Parathyroid adenoma (tissue), 2 donors: ENCODE measurements around the gene PEX3.

Experiments used
- H2AFZ ChIP-seq: fragments of 300-600 bp; sonication (generic); one replicate; pipeline ENCODE4 v1.7.0; 2017; ENCODE audit warnings: antibody characterized with exemption, mild to moderate bottlenecking
- H3K27ac ChIP-seq: fragments of 300-600 bp; sonication (generic); one replicate; pipeline ENCODE4 v1.7.0; 2017
- H3K27me3 ChIP-seq: fragments of 300-600 bp; sonication (generic); one replicate; pipeline ENCODE4 v1.7.0; 2017; ENCODE audit warnings: low read length; ENCODE audit not compliant: control insufficient read depth, insufficient read depth
- H3K36me3 ChIP-seq: fragments of 300-600 bp; sonication (generic); one replicate; pipeline ENCODE4 v1.7.0; 2017; ENCODE audit warnings: low read length; ENCODE audit not compliant: control insufficient read depth, insufficient read depth
- H3K4me1 ChIP-seq: fragments of 300-600 bp; sonication (generic); one replicate; pipeline ENCODE4 v1.7.0; 2017; ENCODE audit warnings: control low read depth
- H3K4me2 ChIP-seq: fragments of 300-600 bp; sonication (generic); one replicate; pipeline ENCODE4 v1.7.0; 2017; ENCODE audit warnings: low read length
- H3K4me3 ChIP-seq: fragments of 300-600 bp; sonication (generic); one replicate; pipeline ENCODE4 v1.7.0; 2017; ENCODE audit warnings: low read depth, low read length
- H3K79me2 ChIP-seq: fragments of 300-600 bp; sonication (generic); one replicate; pipeline ENCODE4 v1.7.0; 2017; ENCODE audit warnings: control low read depth
- H3K9ac ChIP-seq: fragments of 300-600 bp; sonication (generic); one replicate; pipeline ENCODE4 v1.7.0; 2017; ENCODE audit warnings: mild to moderate bottlenecking
- H3K9me3 ChIP-seq: fragments of 300-600 bp; sonication (generic); one replicate; pipeline ENCODE4 v1.7.0; 2017; ENCODE audit warnings: low read length; ENCODE audit not compliant: control insufficient read depth
- TF ChIP-seq, protein P1 (sequence below): fragments of 300-600 bp; sonication (generic); IDR thresholded peaks from one replicate; pipeline ENCODE4 v1.7.0; 2017; ENCODE audit warnings: antibody characterized with exemption, mild to moderate bottlenecking
- donor health status: primary hyperparathyroidism.

PEX3 gene

DNA sequence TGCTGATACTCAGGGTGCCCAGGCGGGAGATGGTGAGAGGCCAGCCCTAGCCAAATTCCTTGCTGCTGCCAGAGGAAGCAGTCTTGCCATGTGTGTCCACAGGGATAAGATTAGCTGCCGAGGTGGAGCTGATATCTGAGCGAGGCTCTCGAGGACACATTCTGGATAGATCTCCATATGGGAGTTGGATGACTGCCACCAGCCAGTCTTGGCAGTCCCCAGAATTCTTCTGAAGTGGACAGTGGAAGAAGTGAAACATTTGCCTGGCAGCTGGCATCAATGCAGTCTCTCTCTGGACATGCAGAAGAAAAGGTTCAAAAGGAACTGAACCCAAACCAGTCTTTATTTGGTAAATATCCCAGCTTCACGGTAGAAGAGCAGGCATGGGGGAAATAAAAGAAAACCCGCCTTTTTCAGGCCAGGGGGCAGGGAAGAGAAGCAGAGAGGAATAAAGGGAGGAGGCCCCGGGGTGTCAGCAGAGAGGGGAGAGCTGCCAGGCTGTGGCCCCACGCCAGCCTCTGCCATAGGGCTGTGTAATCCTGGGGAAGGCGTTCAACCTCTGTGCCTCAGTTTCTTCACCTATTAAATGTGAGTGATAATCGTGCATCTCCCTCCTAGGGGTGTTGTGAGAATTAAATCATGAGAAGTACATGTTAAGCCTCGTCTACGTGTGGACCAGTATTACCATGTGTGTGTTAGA lies 64.6 kb downstream of the PEX3 start:
- no peak overlapping the region for H3K4me2 ChIP-seq
- H3K9me3 ChIP-seq = no peaks in the 10 kb centered on the region

DNA sequence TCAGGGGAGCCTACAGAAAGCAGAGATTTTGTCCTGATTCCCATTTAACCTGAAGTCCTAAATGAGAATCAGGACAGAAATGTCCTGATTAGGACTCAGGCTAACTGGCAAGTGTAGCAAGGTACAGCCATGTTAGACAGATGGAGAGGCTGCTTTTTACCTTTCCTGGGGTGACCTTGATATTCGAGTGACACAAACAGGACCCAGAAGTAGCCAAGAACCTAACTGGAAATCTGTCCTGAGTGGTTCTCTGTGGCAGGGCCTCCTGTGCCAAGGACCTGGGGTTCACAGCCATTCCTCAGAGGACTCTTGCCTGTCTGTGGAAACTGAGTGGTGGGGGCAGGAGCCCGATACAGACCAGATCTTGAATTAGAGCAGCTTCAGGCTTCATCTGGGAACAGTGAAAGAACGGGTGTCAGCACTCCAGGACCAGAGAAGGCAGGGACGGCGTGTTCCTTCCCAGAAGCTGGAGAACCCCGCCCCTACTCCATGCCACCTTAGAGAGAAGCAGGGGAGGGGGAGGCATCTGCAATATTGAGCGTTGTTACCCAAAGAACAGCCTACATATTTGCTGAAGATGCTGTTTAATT lies 65.3 kb downstream of the PEX3 start:
- H3K9ac ChIP-seq = no peak overlapping the region
- H2AFZ ChIP-seq = peak overlapping the region; percentile 63
- no peaks in the 10 kb centered on the region for H3K27me3 ChIP-seq
- H3K4me2 ChIP-seq = no peak overlapping the region
- no peaks in the 10 kb centered on the region for H3K9me3 ChIP-seq
- H3K27ac ChIP-seq = peak overlapping the region; percentile 77
- TF ChIP-seq, protein P1, sequence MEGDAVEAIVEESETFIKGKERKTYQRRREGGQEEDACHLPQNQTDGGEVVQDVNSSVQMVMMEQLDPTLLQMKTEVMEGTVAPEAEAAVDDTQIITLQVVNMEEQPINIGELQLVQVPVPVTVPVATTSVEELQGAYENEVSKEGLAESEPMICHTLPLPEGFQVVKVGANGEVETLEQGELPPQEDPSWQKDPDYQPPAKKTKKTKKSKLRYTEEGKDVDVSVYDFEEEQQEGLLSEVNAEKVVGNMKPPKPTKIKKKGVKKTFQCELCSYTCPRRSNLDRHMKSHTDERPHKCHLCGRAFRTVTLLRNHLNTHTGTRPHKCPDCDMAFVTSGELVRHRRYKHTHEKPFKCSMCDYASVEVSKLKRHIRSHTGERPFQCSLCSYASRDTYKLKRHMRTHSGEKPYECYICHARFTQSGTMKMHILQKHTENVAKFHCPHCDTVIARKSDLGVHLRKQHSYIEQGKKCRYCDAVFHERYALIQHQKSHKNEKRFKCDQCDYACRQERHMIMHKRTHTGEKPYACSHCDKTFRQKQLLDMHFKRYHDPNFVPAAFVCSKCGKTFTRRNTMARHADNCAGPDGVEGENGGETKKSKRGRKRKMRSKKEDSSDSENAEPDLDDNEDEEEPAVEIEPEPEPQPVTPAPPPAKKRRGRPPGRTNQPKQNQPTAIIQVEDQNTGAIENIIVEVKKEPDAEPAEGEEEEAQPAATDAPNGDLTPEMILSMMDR = no peak
- H3K79me2 ChIP-seq = peaks cover 9% of the 10 kb centered on the region
- peaks cover 52% of the 10 kb centered on the region for H3K4me1 ChIP-seq
- no peaks in the 10 kb centered on the region for H3K36me3 ChIP-seq
- no peak overlapping the region for H3K4me3 ChIP-seq

More for the DNA sequence above, 64.6 kb downstream of the PEX3 start:
- H3K4me3 ChIP-seq = no peak overlapping the region
- H3K36me3 ChIP-seq = no peaks in the 10 kb centered on the region
- peak overlapping the region; percentile 77 for H3K27ac ChIP-seq
- peak overlapping the region; percentile 63 for H2AFZ ChIP-seq
- H3K4me1 ChIP-seq = peaks cover 52% of the 10 kb centered on the region
- TF ChIP-seq, protein P1 = peak; percentile 9
- no peaks in the 10 kb centered on the region for H3K27me3 ChIP-seq
- H3K79me2 ChIP-seq = peaks cover 14% of the 10 kb centered on the region
- no peak overlapping the region for H3K9ac ChIP-seq

DNA sequence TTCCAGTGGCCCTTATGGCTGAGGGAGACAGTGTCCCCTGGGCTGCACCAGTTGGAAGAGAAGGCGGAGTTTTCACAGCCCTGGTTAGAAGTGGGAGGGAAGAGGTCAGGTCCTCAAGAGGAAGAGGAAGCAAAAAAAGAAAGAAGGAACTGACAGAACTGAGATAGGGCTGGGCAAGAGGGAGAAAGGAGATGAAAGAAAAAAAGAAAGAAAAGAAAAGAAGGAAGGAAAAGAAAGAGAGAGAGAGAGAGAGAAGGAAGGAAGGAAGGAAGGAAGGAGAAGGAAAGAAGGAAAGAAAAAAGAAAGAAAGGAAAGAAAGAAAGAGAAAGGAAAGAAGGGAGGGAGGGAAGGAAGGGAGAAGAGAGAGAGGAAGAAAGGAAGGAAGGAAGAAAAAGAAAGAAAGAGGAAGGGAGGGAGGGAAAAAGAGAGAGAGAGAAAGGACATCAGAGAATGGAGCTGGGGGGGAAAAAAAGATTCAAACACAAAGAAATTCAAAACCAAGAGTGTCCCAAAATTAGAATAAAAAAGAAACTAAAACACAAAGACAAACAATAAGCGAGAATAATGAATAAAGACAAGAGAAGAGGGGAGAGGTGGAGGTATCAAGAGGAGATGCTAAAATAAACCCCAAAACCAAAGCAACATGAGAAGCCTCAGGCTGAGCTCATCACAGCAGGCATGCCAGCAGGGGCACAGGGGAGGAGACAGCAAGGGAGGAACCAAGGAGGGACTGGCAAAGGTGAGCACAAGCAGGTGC lies 66.3 kb downstream of the PEX3 start:
- no peak overlapping the region for H3K9ac ChIP-seq
- H3K4me1 ChIP-seq = peaks cover 50% of the 10 kb centered on the region
- no peak overlapping the region for H3K4me2 ChIP-seq
- H3K36me3 ChIP-seq = no peaks in the 10 kb centered on the region
- no peak overlapping the region for H3K4me3 ChIP-seq
- H3K9me3 ChIP-seq = no peaks in the 10 kb centered on the region
- peak overlapping the region; percentile 77 for H3K27ac ChIP-seq
- H3K27me3 ChIP-seq = no peaks in the 10 kb centered on the region
- peaks cover 7% of the 10 kb centered on the region for H3K79me2 ChIP-seq
- TF ChIP-seq, protein P1 = no peak
- peak overlapping the region; percentile 63 for H2AFZ ChIP-seq

DNA sequence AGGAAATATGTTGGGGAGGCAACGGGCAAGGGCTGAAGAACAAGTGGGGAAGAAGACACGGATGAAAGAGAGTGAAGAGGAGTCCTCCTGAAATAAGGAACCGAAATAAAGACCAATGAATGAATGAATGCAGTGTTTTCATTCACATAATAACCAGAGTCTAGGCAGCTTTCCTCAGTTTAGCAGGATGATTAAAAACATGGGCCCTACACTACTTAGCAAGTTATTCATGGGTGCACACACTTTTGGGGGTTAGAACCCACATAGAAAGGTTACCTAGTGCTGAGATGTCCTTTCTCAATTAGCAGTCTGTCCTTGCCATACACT lies 66.8 kb downstream of the PEX3 start:
- Histone ChIP-seq H3K9me3 (no peaks in the 10 kb centered on the region), H3K36me3 (no peaks in the 10 kb centered on the region), H3K4me3 (no peak overlapping the region), H3K4me1 (peaks cover 47% of the 10 kb centered on the region), H3K79me2 (peaks cover 7% of the 10 kb centered on the region), H3K4me2 (no peak overlapping the region), H3K27ac (no peak overlapping the region), H3K9ac (no peak overlapping the region), H3K27me3 (no peaks in the 10 kb centered on the region), H2AFZ (peak overlapping the region; percentile 51)
- TF ChIP-seq, protein P1 = no peak
